GM12878 (cell line): Measurements from ENCODE around the gene PTPRH. TPM values are rescaled to one million over a fixed set of nuclear protein-coding genes. Genes with fewer than 3 reads are reported as not detected.
"Not testable (repeated sequence)": the region's sequence is repeated elsewhere in the genome, so short reads cannot be mapped to it uniquely, and the experiment has no call there.

Source experiments
- ATAC-seq: fragments of 200-7000 bp; cut with Tn5 transposase; 3 replicates; pipeline ENCODE4 v1.9.1; 2020; ENCODE audit warnings: mild to moderate bottlenecking, moderate library complexity
- BruUV-seq: library from RNA; stranded (reverse); fragments of 400-500 nt; replicated peaks from 2 replicates; lab custom pipeline; 2021; lab: Mats Ljungman, UMichigan
- CTCF ChIA-PET: fragments of 300-600 bp; sonication (Branson Sonifier 250); formaldehyde crosslinking; extraction: SDS; loops from one replicate; lab custom pipeline; 2021; ENCODE audit warnings: inconsistent platforms; lab: Yijun Ruan, JAX
- POLR2A ChIA-PET: fragments of 350-600 bp; formaldehyde crosslinking; extraction: SDS; loops from one replicate; lab custom pipeline; 2021; ENCODE audit warnings: inconsistent platforms; lab: Charles Lee
- RAD21 ChIA-PET: fragments of 300-600 bp; sonication (Branson Sonifier 250); formaldehyde crosslinking; loops from one replicate; lab custom pipeline; 2023; ENCODE audit warnings: antibody characterized with exemption; ENCODE audit not compliant: unreplicated experiment; lab: Charles Lee
- SMC1A ChIA-PET: fragments of 300-600 bp; sonication (Branson Sonifier 250); formaldehyde crosslinking; loops from one replicate; lab custom pipeline; 2023; ENCODE audit not compliant: unreplicated experiment, uncharacterized antibody; lab: Charles Lee
- DNase-seq: peaks from one replicate; pipeline ENCODE4 v3.0.0-alpha.2; 2011; ENCODE audit warnings: low read depth, low spot score
- FAIRE-seq: peaks from 3 replicates; lab custom pipeline; 2011; peaks lifted over from hg19 to GRCh38; lab: Jason Lieb, UNC
- H2AFZ ChIP-seq: 2 replicates; pipeline ENCODE4 v1.6.0; 2011; ENCODE audit warnings: low read depth, low read length, control low read depth; ENCODE audit not compliant: control insufficient read depth
- H3K27ac ChIP-seq: 2 replicates; pipeline ENCODE4 v1.5.1; 2011; ENCODE audit warnings: control low read depth; ENCODE audit not compliant: control insufficient read depth, insufficient read depth
- H3K27me3 ChIP-seq, 2 experiments: replicated peaks in 1 of 2; 2 replicates each; pipeline versions ENCODE4 v1.6.0 to v1.6.1; 2011; ENCODE audit warnings: low read length in 1 of 2; ENCODE audit not compliant: control insufficient read depth in 2 of 2, insufficient read depth in 2 of 2
- H3K36me3 ChIP-seq, 2 experiments: 2 replicates each; pipeline ENCODE4 v1.5.1; 2011; ENCODE audit warnings: low read length in 1 of 2; ENCODE audit not compliant: control insufficient read depth in 2 of 2, insufficient read depth in 2 of 2
- H3K4me1 ChIP-seq: 2 replicates; pipeline ENCODE4 v1.6.1; 2011; ENCODE audit warnings: mild to moderate bottlenecking, low read length, moderate library complexity, mixed read lengths; ENCODE audit not compliant: control insufficient read depth, insufficient read depth
- H3K4me2 ChIP-seq: 2 replicates; pipeline ENCODE4 v1.6.0; 2011; ENCODE audit warnings: control low read depth; ENCODE audit not compliant: control insufficient read depth, insufficient read depth
- H3K4me3 ChIP-seq: fragments of 200-600 bp; sonication (generic); 2 replicates; pipeline ENCODE4 v1.5.1; 2016
- H3K79me2 ChIP-seq: 2 replicates; pipeline ENCODE4 v1.6.0; 2011; ENCODE audit warnings: low read length; ENCODE audit not compliant: control insufficient read depth, insufficient read depth
- H3K9ac ChIP-seq: 2 replicates; pipeline ENCODE4 v1.8.0; 2011; ENCODE audit warnings: low read length, control low read depth, mixed read lengths; ENCODE audit not compliant: control insufficient read depth, insufficient read depth
- H3K9me3 ChIP-seq: replicated peaks from 3 replicates; pipeline ENCODE4 v1.5.1; 2011; ENCODE audit warnings: mild to moderate bottlenecking, low read length; ENCODE audit not compliant: control insufficient read depth, insufficient read depth
- H4K20me1 ChIP-seq: 2 replicates; pipeline ENCODE4 v1.6.0; 2011; ENCODE audit not compliant: control insufficient read depth, insufficient read depth
- EED ChIP-seq: sonication (generic); IDR thresholded peaks from 2 replicates; pipeline ENCODE4 v1.6.1; 2016; ENCODE audit warnings: antibody characterized with exemption, low read depth
- EZH2 ChIP-seq: IDR thresholded peaks from 2 replicates; pipeline ENCODE4 v1.6.1; 2012; ENCODE audit warnings: low read depth, mild to moderate bottlenecking, control low read depth, inconsistent platforms, low read length, borderline replicate concordance; ENCODE audit not compliant: control insufficient read depth
- MYB ChIP-seq: fragments of 150-350 bp; IDR thresholded peaks from 2 replicates; pipeline ENCODE4 v1.6.1; 2014; ENCODE audit warnings: mild to moderate bottlenecking, low read depth, low read length, borderline replicate concordance
- MYC ChIP-seq: IDR thresholded peaks from 2 replicates; pipeline ENCODE4 v1.6.1; 2011; ENCODE audit warnings: mild to moderate bottlenecking, low read length, moderate library complexity, inconsistent platforms; ENCODE audit not compliant: insufficient read depth, insufficient replicate concordance, insufficient read length, severe bottlenecking
- NFIC ChIP-seq: IDR thresholded peaks from 2 replicates; pipeline ENCODE4 v1.6.1; 2012; ENCODE audit warnings: low read depth, mild to moderate bottlenecking, inconsistent platforms, low read length, moderate library complexity
- SP1 ChIP-seq: IDR thresholded peaks from one replicate; pipeline ENCODE4 v1.6.1; 2011; ENCODE audit warnings: low read depth, low read length
- SUZ12 ChIP-seq: fragments of 200-600 bp; sonication (generic); IDR thresholded peaks from one replicate; pipeline ENCODE4 v1.6.1; 2018; ENCODE audit warnings: antibody characterized with exemption, mild to moderate bottlenecking; ENCODE audit not compliant: unreplicated experiment
- TCF3 ChIP-seq: IDR thresholded peaks from 2 replicates; pipeline ENCODE4 v1.6.1; 2012; ENCODE audit warnings: low read depth, mild to moderate bottlenecking, low read length, borderline replicate concordance; ENCODE audit not compliant: insufficient read depth
- WGBS: methylation state at CpG from one replicate; pipeline ENCODE4 v1.1.6; 2016; ENCODE audit warnings: low lambda C conversion rate; ENCODE audit not compliant: insufficient replicate concordance, insufficient coverage; ENCODE audit errors: missing lambda C conversion rate; 5-methylcytosine and 5-hydroxymethylcytosine counted together
- in situ Hi-C: fragments of 300-500 bp; cut with MboI; formaldehyde crosslinking; loops from 9 replicates; pipeline ENCODE4 v1.14.3; 2018; ENCODE audit warnings: mixed read lengths
- intact Hi-C: fragments of 100-400 bp; cut with micrococcal nuclease; formaldehyde crosslinking; loops from one replicate; pipeline ENCODE4 v1.14.2; 2022; ENCODE audit not compliant: unreplicated experiment
- polyA plus RNA-seq, 11 experiments: library from polyadenylated mRNA; depleted of rRNA in 4 of 11; unstranded in 6 of 11; stranded (reverse) in 5 of 11; fragments of >200 nt; fragmentation: Nextera tagmentation in 4 of 11; fragmentation: Illumina TruSeq in 1 of 11; extraction: Ambion mirVana in 4 of 11; extraction: Trizol in 1 of 11; gene quantifications; 1 replicate in 1 of 11; 2 replicates in 10 of 11; pipeline versions ENCODE4 v1.2.1 to v1.2.3, GENCODE V29; 2011 to 2016; ENCODE audit warnings: inconsistent platforms in 2 of 11, missing spikeins in 2 of 11, low read depth in 1 of 11
- total RNA-seq, 4 experiments: library from RNA; depleted of rRNA in 3 of 4; stranded (reverse); fragments of >200 nt in 3 of 4; fragmentation: Illumina TruSeq in 1 of 4; extraction: Trizol in 1 of 4; gene quantifications; 2 replicates each; pipeline versions ENCODE4 v1.2.1 to v1.2.3, GENCODE V29; 2013 to 2021
- TF ChIP-seq, protein P1 (sequence below): fragments of 450-650 bp; IDR thresholded peaks from 2 replicates; pipeline ENCODE4 v1.6.1; 2018; ENCODE audit warnings: mild to moderate bottlenecking, low read depth, moderate library complexity; ENCODE audit not compliant: partially characterized antibody
- TF ChIP-seq, protein P2 (sequence below): fragments of 450-650 bp; formaldehyde crosslinking; IDR thresholded peaks from 2 replicates; pipeline ENCODE4 v1.5.0; 2022; ENCODE audit warnings: mild to moderate bottlenecking, missing genetic modification characterization

PTPRH gene
- total and polyA plus RNA-seq, 10 of the 15 experiments (the other 5 are each of a cell fraction or from before 2014, with no cell fraction given) = 0.08 TPM; not detected in 9

DNA sequence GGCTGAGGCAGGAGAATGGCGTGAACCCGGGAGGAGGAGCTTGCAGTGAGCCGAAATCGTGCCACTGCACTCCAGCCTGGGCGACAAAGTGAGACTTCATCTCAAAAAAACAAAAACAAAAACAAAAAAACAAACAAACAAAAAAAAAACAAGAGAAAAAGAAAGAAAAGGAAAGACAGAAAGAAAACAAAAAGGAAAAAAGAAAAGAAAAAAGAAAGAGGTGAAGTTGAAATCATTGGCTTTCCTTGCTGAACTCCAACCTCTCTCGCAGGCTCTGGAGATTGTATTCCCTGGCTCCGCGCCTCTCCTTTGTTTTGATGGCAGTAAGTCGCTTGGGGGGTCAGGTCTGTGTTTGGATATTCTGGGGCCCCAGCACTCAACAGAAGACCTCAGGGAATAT is 37.0 kb downstream of the PTPRH start:
- H3K4me3 ChIP-seq, FAIRE-seq, H3K4me1 ChIP-seq, RAD21 ChIA-PET, ATAC-seq, H3K4me2 ChIP-seq, CTCF ChIA-PET, H3K9me3 ChIP-seq, in situ Hi-C loops, H3K79me2 ChIP-seq, H3K9ac ChIP-seq, intact Hi-C loops, DNase-seq, H3K27me3 ChIP-seq, H2AFZ ChIP-seq, POLR2A ChIA-PET, H3K36me3 ChIP-seq, H4K20me1 ChIP-seq, H3K27ac ChIP-seq, SMC1A ChIA-PET, BruUV-seq: not testable (repeated sequence)
- 71% methylated on average over 9 of the region's 9 CpGs for WGBS

GRCh38 chr19:55171440-55171839 is 37.9 kb downstream of the PTPRH start:
- no peak overlapping the region for H3K9ac ChIP-seq
- H3K36me3 ChIP-seq = no peaks in the 10 kb centered on the region
- ATAC-seq (no peak), FAIRE-seq (no peak), DNase-seq (no peak)
- H3K4me3 ChIP-seq = no peak overlapping the region
- ChIA-PET POLR2A (no interaction called here), SMC1A (no interaction called here), CTCF (interaction anchor here (1.5 kb wide), 1 partner anchor 11 kb away, joined by 5 read pairs; no protein-coding TSS in a partner anchor), RAD21 (no interaction called here)
- H3K4me1 ChIP-seq = no peaks in the 10 kb centered on the region
- 60% methylated on average over 5 of the region's 5 CpGs for WGBS
- in situ Hi-C loops = no loop called here
- no peaks in the 10 kb centered on the region for H4K20me1 ChIP-seq
- no peak overlapping the region for H2AFZ ChIP-seq
- H3K4me2 ChIP-seq = no peak overlapping the region
- H3K27me3 ChIP-seq = peaks cover 1 to 7% of the 10 kb centered on the region in 2 experiments; a peak in 1 of 4 replicates
- H3K27ac ChIP-seq = no peak overlapping the region
- intact Hi-C loops = no loop called here
- BruUV-seq = no TSS peak
- no peaks in the 10 kb centered on the region for H3K79me2 ChIP-seq
- H3K9me3 ChIP-seq = peaks cover 1% of the 10 kb centered on the region; the same call in 1 of the 3 replicates
- no peak for TF ChIP-seq MYB
- no peak for TF ChIP-seq EED
- TF ChIP-seq, protein P1, sequence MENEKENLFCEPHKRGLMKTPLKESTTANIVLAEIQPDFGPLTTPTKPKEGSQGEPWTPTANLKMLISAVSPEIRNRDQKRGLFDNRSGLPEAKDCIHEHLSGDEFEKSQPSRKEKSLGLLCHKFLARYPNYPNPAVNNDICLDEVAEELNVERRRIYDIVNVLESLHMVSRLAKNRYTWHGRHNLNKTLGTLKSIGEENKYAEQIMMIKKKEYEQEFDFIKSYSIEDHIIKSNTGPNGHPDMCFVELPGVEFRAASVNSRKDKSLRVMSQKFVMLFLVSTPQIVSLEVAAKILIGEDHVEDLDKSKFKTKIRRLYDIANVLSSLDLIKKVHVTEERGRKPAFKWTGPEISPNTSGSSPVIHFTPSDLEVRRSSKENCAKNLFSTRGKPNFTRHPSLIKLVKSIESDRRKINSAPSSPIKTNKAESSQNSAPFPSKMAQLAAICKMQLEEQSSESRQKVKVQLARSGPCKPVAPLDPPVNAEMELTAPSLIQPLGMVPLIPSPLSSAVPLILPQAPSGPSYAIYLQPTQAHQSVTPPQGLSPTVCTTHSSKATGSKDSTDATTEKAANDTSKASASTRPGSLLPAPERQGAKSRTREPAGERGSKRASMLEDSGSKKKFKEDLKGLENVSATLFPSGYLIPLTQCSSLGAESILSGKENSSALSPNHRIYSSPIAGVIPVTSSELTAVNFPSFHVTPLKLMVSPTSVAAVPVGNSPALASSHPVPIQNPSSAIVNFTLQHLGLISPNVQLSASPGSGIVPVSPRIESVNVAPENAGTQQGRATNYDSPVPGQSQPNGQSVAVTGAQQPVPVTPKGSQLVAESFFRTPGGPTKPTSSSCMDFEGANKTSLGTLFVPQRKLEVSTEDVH = no peak
- TF ChIP-seq TCF3 = no peak
- no peak for TF ChIP-seq NFIC
- no peak for TF ChIP-seq MYC
- no peak for TF ChIP-seq EZH2
- TF ChIP-seq, protein P2, sequence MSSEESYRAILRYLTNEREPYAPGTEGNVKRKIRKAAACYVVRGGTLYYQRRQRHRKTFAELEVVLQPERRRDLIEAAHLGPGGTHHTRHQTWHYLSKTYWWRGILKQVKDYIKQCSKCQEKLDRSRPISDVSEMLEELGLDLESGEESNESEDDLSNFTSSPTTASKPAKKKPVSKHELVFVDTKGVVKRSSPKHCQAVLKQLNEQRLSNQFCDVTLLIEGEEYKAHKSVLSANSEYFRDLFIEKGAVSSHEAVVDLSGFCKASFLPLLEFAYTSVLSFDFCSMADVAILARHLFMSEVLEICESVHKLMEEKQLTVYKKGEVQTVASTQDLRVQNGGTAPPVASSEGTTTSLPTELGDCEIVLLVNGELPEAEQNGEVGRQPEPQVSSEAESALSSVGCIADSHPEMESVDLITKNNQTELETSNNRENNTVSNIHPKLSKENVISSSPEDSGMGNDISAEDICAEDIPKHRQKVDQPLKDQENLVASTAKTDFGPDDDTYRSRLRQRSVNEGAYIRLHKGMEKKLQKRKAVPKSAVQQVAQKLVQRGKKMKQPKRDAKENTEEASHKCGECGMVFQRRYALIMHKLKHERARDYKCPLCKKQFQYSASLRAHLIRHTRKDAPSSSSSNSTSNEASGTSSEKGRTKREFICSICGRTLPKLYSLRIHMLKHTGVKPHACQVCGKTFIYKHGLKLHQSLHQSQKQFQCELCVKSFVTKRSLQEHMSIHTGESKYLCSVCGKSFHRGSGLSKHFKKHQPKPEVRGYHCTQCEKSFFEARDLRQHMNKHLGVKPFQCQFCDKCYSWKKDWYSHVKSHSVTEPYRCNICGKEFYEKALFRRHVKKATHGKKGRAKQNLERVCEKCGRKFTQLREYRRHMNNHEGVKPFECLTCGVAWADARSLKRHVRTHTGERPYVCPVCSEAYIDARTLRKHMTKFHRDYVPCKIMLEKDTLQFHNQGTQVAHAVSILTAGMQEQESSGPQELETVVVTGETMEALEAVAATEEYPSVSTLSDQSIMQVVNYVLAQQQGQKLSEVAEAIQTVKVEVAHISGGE (CRISPR knock-in tag) = no peak
- no peak for TF ChIP-seq SP1
- no peak for TF ChIP-seq SUZ12
